ENCODE results near the gene CLINT1.

GRCh38 chr5:157749462-157749799, 109.5 kb downstream of the CLINT1 start:
- no peak for TF ChIP-seq POLR2A (IDR thresholded peaks at IDR 0.05)
- TF ChIP-seq, protein P1, sequence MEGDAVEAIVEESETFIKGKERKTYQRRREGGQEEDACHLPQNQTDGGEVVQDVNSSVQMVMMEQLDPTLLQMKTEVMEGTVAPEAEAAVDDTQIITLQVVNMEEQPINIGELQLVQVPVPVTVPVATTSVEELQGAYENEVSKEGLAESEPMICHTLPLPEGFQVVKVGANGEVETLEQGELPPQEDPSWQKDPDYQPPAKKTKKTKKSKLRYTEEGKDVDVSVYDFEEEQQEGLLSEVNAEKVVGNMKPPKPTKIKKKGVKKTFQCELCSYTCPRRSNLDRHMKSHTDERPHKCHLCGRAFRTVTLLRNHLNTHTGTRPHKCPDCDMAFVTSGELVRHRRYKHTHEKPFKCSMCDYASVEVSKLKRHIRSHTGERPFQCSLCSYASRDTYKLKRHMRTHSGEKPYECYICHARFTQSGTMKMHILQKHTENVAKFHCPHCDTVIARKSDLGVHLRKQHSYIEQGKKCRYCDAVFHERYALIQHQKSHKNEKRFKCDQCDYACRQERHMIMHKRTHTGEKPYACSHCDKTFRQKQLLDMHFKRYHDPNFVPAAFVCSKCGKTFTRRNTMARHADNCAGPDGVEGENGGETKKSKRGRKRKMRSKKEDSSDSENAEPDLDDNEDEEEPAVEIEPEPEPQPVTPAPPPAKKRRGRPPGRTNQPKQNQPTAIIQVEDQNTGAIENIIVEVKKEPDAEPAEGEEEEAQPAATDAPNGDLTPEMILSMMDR (IDR thresholded peaks at IDR 0.05) = no peak
